HG03442 (cell line): Measurements from ENCODE around the gene GNAT2.
"Not testable (repeated sequence)": the region's sequence is repeated elsewhere in the genome, so short reads cannot be mapped to it uniquely, and the experiment has no call there.

Experiments used
- ATAC-seq: cut with Tn5 transposase; IDR thresholded peaks from one replicate; pipeline ENCODE4 v1.9.1; 2021; ENCODE audit warnings: mild to moderate bottlenecking, moderate library complexity; ENCODE audit not compliant: unreplicated experiment

The GNAT2 gene

DNA sequence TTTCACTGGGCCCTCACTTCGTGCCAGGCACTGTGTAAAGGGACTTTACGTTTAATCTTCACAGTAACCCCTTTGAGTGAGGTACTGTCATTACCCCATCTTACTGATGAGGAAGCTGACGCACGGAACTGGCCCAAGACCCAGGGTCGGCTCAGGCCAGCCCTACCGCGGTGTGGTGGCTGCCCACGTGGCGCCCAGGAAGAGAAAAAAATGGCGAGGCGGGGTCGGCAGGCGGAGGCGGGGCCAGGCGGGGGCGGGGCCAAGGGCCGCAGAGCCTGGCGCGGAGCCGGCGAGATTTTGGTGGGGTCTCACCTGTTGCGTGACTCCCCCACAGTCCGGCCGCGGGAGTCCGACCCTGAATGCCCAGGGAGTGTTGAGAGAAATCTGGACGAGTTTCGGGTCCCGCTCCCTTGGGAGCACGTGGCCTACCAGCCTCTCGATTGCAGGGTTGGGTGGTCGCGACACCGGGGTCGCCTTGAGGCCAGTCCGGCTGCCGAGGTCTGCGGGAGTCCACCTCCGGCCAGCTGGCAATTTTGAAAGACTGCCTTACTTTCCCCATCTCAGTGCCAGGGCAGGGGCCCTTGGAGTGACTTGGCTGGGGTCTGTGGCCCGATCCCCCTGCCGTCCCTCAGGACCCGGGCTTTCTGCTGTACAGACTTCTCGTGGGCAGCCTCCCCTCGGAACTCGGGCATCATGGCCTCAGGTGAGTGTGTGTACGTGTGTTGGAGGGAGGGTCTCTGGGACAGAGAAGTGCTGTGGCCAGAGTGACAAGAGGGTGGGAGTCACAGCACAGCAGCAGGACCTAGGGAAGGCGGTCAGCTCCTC lies at the start of gene GNAT2, which contains the start of gene AMPD2:
GNAT2 (minus strand) TSS at position 41 of the 825 bp plus-strand sequence. CDS start 6,746 bp downstream, outside the sequence.
AMPD2 (plus strand) TSS at position 262 of the 825 bp plus-strand sequence. CDS start 1,339 bp downstream, outside the sequence.
- peak; percentile 41 for ATAC-seq

GRCh38 chr1:109668123-109668775 lies 48.8 kb upstream of the GNAT2 start:
- ATAC-seq, result no peak

- peak; percentile 68 for ATAC-seq
Observed at GRCh38 chr1:109667452-109668122, 48.2 kb upstream of the GNAT2 start, which contains the start of gene GSTM2. GSTM2 (plus strand) TSS chr1:109668057; CDS start chr1:109668116, 59 bp downstream.

- ATAC-seq, result no peak
Observed at GRCh38 chr1:109664671-109665070, 45.3 kb upstream of the GNAT2 start.

GRCh38 chr1:109661391-109661790 lies 42.0 kb upstream of the GNAT2 start:
- ATAC-seq, result no peak

DNA sequence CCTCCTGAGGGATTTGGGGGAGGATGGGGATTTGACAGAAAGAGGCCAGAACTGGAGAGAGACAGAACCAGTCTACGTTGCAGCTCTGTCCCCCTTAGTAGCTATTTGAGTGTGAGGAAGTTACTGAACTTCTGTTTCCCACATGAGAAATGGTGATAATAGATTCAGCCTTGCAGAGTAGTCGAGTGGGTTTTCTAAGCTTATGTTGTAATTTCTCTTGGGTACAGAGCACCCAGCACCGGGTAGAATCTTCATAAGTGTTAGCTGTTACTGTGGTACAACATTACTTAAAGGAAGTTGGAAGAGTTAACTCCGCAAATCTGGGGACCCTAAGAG lies 41.2 kb upstream of the GNAT2 start:
- ATAC-seq, result not testable (repeated sequence)

- no peak for ATAC-seq
Observed at GRCh38 chr1:109659997-109660690, 40.7 kb upstream of the GNAT2 start.

GRCh38 chr1:109659145-109659544 lies 39.7 kb upstream of the GNAT2 start:
- no peak for ATAC-seq

GRCh38 chr1:109658533-109659042 lies 39.2 kb upstream of the GNAT2 start:
- no peak for ATAC-seq

- no peak for ATAC-seq
Observed at GRCh38 chr1:109657970-109658369, 38.6 kb upstream of the GNAT2 start.

- no peak for ATAC-seq
Observed at GRCh38 chr1:109657395-109657794, 38.0 kb upstream of the GNAT2 start.

GRCh38 chr1:109655615-109656519 lies 36.5 kb upstream of the GNAT2 start, which contains the start of gene GSTM4:
GSTM4 (plus strand) TSS chr1:109656099; CDS start chr1:109656390, 291 bp downstream.
- ATAC-seq, result peak; percentile 84

- ATAC-seq, result no peak
Observed at GRCh38 chr1:109654519-109654918, 35.1 kb upstream of the GNAT2 start.

DNA sequence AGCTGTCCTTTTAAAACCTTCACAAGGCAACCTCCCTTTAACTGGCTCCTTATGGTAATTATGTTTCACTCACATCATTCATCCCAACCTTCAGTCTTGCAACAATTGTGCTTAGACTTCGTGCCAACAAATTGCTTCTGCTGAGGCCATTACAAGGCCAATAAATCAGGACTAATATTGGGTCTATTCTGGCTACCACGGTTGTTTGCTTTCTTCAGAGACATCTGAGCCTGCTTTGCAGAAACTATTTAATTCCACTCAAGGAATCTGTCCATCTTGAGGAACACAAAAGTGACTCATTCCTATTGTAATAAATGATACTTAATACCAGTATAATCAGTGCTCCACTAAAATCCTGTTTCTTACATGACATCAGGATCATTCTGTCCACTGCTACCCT lies 33.9 kb upstream of the GNAT2 start:
- ATAC-seq, result no peak

DNA sequence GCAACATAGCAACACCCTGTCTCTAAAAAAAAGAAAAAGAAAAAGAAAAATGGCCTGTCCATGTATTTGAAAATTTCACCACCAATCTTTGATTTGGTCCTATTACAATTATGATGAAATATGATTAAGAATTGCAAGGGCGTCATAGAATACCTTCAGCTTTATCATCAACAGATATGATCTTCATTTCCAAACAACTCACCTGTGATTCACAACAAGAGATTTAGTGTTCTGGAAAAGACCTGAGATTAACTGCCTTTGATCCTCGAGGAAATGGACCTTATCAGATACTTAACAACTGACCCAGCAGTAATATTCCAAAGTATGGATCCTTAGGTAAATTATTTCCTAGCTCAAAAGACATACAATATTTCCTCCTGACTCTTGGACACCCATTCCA lies 33.0 kb upstream of the GNAT2 start:
- ATAC-seq, result no peak

DNA sequence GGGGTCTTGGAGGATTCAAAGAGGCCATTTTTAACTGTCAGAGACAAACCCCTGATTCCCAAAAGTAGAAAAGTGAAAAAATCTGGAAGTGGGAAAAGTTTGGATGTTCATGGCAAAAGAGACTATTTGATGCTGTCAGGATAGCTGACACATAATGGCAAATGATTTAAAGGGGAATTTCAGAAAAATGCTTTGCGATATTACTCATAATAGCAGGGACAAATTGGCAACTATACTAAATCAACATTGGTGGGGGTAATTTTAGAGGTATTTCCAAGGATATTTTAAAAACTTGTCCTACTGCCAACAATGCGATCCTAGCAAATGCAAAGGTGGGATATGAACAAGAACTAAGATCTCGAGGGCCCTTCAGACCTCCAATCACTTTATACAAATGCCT lies 31.2 kb upstream of the GNAT2 start:
- ATAC-seq, result no peak

DNA sequence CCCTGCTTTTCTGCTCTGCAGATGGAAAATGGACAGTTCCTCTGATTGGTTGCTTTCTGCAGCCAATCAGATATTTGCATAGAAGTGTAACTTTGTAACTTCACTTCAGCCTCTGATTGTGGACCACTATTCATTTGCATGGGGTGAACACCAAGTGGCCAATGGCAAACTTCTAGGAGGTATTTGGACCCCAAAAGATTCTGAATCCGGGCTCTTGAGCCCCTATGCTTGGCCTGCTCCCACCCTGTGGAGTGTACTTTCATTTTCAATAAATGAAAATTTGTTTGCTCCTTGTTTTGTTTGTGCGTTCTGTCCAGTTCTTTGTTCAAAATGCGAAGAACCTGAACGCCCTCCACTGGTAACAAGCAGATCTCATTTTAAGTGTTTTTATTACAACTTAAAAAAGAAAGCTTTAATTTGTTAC lies 30.1 kb upstream of the GNAT2 start:
- no peak for ATAC-seq

- ATAC-seq, result no peak
Observed at GRCh38 chr1:109644670-109645069, 25.3 kb upstream of the GNAT2 start.

GRCh38 chr1:109643385-109644230 lies 24.2 kb upstream of the GNAT2 start:
- peak; percentile 84 for ATAC-seq
